ENCODE measurements around the gene SOWAHD.
"Not testable (repeated sequence)": the region's sequence is repeated elsewhere in the genome, so short reads cannot be mapped to it uniquely, and the experiment has no call there.

Gene SOWAHD

GRCh38 chrX:119790977-119791436, 32.6 kb downstream of the SOWAHD start:
- H3K27me3 ChIP-seq (ENCODE audit: low read depth, low read length) = no peaks in the 10 kb centered on the region
- peaks cover 4 to 10% of the 10 kb centered on the region in 2 donors for H3K36me3 ChIP-seq (ENCODE audit: control insufficient read depth in 1 of 2, insufficient read depth in 2 of 2, low read length in 2 of 2)
- H3K4me3 ChIP-seq (ENCODE audit: low read depth in 1 of 2, low read length in 2 of 2) = peak overlapping the region; percentile 64 to 75
- peak overlapping the region; percentile 92 for H3K27ac ChIP-seq (ENCODE audit: low read length)
- no peaks in the 10 kb centered on the region for H3K9me3 ChIP-seq (ENCODE audit: control insufficient read depth in 1 of 2, low read length in 2 of 2)
- H3K4me1 ChIP-seq (ENCODE audit: control insufficient read depth in 1 of 2, insufficient read depth in 2 of 2, low read length in 2 of 2) = peaks cover 0 to 8% of the 10 kb centered on the region in 2 donors

GRCh38 chrX:119791437-119792231, 33.2 kb downstream of the SOWAHD start, which contains the start of gene RPL39:
Gene RPL39 (minus strand): TSS chrX:119791630. CDS start chrX:119791576, 54 bp downstream.
- peak within 1 kb of the TSS; percentile 64 to 75 for H3K4me3 ChIP-seq (ENCODE audit: low read depth in 1 of 2, low read length in 2 of 2)
- peaks cover 4 to 10% of the 10 kb centered on the region in 2 donors for H3K36me3 ChIP-seq (ENCODE audit: control insufficient read depth in 1 of 2, insufficient read depth in 2 of 2, low read length in 2 of 2)
- no peaks in the 10 kb centered on the region for H3K27me3 ChIP-seq (ENCODE audit: low read depth, low read length)
- peaks cover 0 to 8% of the 10 kb centered on the region in 2 donors for H3K4me1 ChIP-seq (ENCODE audit: control insufficient read depth in 1 of 2, insufficient read depth in 2 of 2, low read length in 2 of 2)
- H3K27ac ChIP-seq (ENCODE audit: low read length) = peak within 1 kb of the TSS; percentile 92
- H3K9me3 ChIP-seq (ENCODE audit: control insufficient read depth in 1 of 2, low read length in 2 of 2) = no peaks in the 10 kb centered on the region

- Histone ChIP-seq H3K36me3 (ENCODE audit: control insufficient read depth in 1 of 2, insufficient read depth in 2 of 2, low read length in 2 of 2) (no peaks in the 10 kb centered on the region), H3K4me1 (ENCODE audit: control insufficient read depth in 1 of 2, insufficient read depth in 2 of 2, low read length in 2 of 2) (no peaks in the 10 kb centered on the region), H3K4me3 (ENCODE audit: low read depth in 1 of 2, low read length in 2 of 2) (no peak overlapping the region), H3K27me3 (ENCODE audit: low read depth, low read length) (no peaks in the 10 kb centered on the region), H3K27ac (ENCODE audit: low read length) (no peak overlapping the region), H3K9me3 (ENCODE audit: control insufficient read depth in 1 of 2, low read length in 2 of 2) (no peaks in the 10 kb centered on the region)
Measured at GRCh38 chrX:119801253-119802221, 43.1 kb downstream of the SOWAHD start.

GRCh38 chrX:119802546-119802945, 44.2 kb downstream of the SOWAHD start:
- Histone ChIP-seq H3K4me3 (ENCODE audit: low read depth in 1 of 2, low read length in 2 of 2) (no peak overlapping the region), H3K9me3 (ENCODE audit: control insufficient read depth in 1 of 2, low read length in 2 of 2) (no peaks in the 10 kb centered on the region), H3K27me3 (ENCODE audit: low read depth, low read length) (no peaks in the 10 kb centered on the region), H3K36me3 (ENCODE audit: control insufficient read depth in 1 of 2, insufficient read depth in 2 of 2, low read length in 2 of 2) (no peaks in the 10 kb centered on the region), H3K27ac (ENCODE audit: low read length) (no peak overlapping the region), H3K4me1 (ENCODE audit: control insufficient read depth in 1 of 2, insufficient read depth in 2 of 2, low read length in 2 of 2) (no peaks in the 10 kb centered on the region)

- H3K4me1 ChIP-seq (ENCODE audit: control insufficient read depth in 1 of 2, insufficient read depth in 2 of 2, low read length in 2 of 2); H3K36me3 ChIP-seq (ENCODE audit: control insufficient read depth in 1 of 2, insufficient read depth in 2 of 2, low read length in 2 of 2); H3K27ac ChIP-seq (ENCODE audit: low read length): not testable (repeated sequence)
Measured at GRCh38 chrX:119808461-119808860, 50.1 kb downstream of the SOWAHD start.

GRCh38 chrX:119809185-119809666, 50.8 kb downstream of the SOWAHD start:
- Histone ChIP-seq H3K27me3 (ENCODE audit: low read depth, low read length) (no peaks in the 10 kb centered on the region), H3K9me3 (ENCODE audit: control insufficient read depth in 1 of 2, low read length in 2 of 2) (no peaks in the 10 kb centered on the region), H3K36me3 (ENCODE audit: control insufficient read depth in 1 of 2, insufficient read depth in 2 of 2, low read length in 2 of 2) (no peaks in the 10 kb centered on the region), H3K27ac (ENCODE audit: low read length) (no peak overlapping the region), H3K4me3 (ENCODE audit: low read depth in 1 of 2, low read length in 2 of 2) (no peak overlapping the region), H3K4me1 (ENCODE audit: control insufficient read depth in 1 of 2, insufficient read depth in 2 of 2, low read length in 2 of 2) (no peaks in the 10 kb centered on the region)

More at GRCh38 chrX:119808461-119808860, 50.1 kb downstream of the SOWAHD start:
- H3K4me3 ChIP-seq (ENCODE audit: low read depth in 1 of 2, low read length in 2 of 2); H3K9me3 ChIP-seq (ENCODE audit: control insufficient read depth in 1 of 2, low read length in 2 of 2); H3K27me3 ChIP-seq (ENCODE audit: low read depth, low read length): not testable (repeated sequence)

Measured in muscle layer of duodenum (tissue), 2 donors.